Retinal pigment epithelial cell (primary cell): ENCODE measurements around the gene BMPR1B.
A peak's percentile ranks its signal among the peaks of the same experiment; 100 is the strongest.

Experiments used
- DNase-seq: peaks from one replicate; pipeline ENCODE4 v3.0.0-alpha.2; 2010; ENCODE audit warnings: low read depth
- H3K4me3 ChIP-seq: 2 replicates; pipeline ENCODE4 v1.5.1; 2011; ENCODE audit warnings: mild to moderate bottlenecking, low read length, control low read depth, moderate library complexity
- TF ChIP-seq, protein P1 (sequence below): conservative IDR thresholded peaks from 2 replicates; pipeline ENCODE4 v1.5.1; 2011; ENCODE audit warnings: low read depth, low read length, control low read depth, inconsistent platforms

Gene BMPR1B

GRCh38 chr4:95190751-95191436 is 433.1 kb downstream of the BMPR1B start:
- no peak for DNase-seq
- H3K4me3 ChIP-seq, result no peak overlapping the region
- TF ChIP-seq, protein P1, sequence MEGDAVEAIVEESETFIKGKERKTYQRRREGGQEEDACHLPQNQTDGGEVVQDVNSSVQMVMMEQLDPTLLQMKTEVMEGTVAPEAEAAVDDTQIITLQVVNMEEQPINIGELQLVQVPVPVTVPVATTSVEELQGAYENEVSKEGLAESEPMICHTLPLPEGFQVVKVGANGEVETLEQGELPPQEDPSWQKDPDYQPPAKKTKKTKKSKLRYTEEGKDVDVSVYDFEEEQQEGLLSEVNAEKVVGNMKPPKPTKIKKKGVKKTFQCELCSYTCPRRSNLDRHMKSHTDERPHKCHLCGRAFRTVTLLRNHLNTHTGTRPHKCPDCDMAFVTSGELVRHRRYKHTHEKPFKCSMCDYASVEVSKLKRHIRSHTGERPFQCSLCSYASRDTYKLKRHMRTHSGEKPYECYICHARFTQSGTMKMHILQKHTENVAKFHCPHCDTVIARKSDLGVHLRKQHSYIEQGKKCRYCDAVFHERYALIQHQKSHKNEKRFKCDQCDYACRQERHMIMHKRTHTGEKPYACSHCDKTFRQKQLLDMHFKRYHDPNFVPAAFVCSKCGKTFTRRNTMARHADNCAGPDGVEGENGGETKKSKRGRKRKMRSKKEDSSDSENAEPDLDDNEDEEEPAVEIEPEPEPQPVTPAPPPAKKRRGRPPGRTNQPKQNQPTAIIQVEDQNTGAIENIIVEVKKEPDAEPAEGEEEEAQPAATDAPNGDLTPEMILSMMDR, result no peak

- TF ChIP-seq, protein P1, result no peak
- DNase-seq, result no peak
- H3K4me3 ChIP-seq, result no peak overlapping the region
Observed at GRCh38 chr4:95191537-95191936, 433.8 kb downstream of the BMPR1B start.

DNA sequence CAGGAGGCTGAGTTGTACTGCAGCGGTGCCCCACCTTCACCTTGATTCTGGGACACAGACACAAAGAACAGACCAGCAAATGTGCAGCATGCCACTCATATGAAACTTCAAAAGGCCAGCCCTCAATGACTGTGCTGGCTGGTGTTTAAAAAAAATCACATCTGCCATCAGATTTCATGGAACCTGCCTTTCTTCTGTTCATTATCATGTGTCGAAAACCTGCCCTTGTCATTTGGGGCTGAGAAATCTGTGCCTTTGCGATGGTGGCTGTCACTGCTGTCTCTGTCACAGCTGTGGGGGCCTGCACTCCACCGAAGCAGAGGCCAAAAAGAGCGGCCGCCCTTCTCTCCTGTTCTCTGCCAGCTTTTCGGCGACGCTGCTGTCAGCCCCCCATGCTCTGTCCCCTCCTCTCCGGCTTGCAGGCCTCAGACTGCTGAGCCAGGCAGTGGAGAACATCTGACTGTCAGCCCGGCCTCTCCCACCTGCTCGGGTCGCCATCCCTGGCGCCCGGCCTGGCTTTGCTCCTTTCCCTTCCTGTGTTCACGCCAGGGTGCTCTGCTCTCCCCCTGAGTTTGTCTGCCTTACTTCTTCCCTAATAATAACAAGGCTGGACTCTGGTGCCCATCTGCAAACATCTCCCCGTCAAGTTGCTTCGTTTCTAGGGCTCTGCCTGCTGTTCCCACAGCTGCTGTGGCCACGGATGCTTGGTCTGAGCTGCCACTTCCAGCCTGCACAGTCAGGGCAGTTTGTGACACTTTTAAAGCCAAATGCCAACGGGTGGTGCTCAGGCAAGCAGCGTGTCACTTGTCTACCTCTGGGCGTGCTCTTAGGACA is 435.9 kb downstream of the BMPR1B start:
- TF ChIP-seq, protein P1, result no peak
- DNase-seq, result no peak
- H3K4me3 ChIP-seq, result no peak overlapping the region

GRCh38 chr4:95197353-95197752 is 439.6 kb downstream of the BMPR1B start:
- H3K4me3 ChIP-seq, result no peak overlapping the region
- TF ChIP-seq, protein P1, result no peak
- DNase-seq, result no peak

DNA sequence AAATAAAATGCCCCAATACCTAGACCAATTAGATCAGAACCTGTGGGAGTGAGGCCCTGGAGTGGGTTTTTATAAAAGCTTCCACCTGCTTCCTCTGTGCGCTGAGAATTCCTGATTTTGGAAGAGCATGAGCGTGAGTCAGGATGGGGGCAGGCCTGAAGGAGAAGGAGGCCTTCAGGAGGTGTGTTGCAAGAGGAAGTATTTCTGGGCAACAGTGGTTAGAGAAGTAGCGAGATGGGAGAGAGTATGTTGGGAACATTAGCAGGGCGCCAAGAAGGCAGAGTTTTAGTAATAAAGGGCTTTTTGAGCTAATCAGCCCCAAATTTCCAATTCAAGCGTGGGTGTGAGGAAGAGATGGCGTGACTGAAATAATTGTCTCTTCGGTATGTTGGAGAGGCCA is 441.2 kb downstream of the BMPR1B start:
- TF ChIP-seq, protein P1, result no peak
- no peak for DNase-seq
- no peak overlapping the region for H3K4me3 ChIP-seq

DNA sequence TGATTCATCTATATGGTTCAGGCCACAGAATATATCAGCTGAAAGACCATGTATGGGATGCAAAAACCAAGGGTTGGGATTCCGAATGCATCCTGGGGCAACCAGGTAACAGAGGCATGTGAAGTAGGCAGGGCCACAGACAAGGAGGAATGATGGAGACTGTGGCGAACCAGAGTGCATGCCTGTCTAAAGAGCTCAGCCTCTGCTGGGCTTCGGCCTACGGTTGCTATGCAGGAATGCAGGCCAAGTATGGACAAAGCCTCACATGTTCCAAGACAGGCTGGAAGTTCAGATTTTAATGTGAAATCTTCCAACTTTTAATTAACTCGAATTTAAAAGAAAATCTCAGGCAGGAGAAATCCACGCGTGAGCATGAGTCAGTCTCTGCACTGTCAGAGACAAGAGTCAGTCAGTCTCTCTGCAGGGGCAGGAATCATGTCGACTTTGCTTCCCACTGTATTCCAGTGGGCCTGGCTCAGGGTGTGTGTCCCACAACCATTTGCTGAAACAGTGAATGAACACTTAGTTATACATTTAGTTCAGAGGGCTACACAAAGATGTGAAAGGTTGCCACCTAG is 446.6 kb downstream of the BMPR1B start:
- H3K4me3 ChIP-seq, result no peak overlapping the region
- DNase-seq, result peak; percentile 43
- TF ChIP-seq, protein P1, result no peak
